Spleen (tissue), 7 donors: ENCODE measurements around the gene SLC2A10.

Source experiments
- POLR2AphosphoS5 ChIP-seq, 3 donors: sonication (generic); formaldehyde crosslinking; IDR thresholded peaks; one replicate each; pipeline ENCODE4 v1.5.1; 2017; ENCODE audit warnings: antibody characterized with exemption in 3 of 3
- TF ChIP-seq, protein P1 (sequence below), 11 experiments: fragments of 200-600 bp in 7 of 11; fragments of 450-650 bp in 4 of 11; sonication (generic) in 4 of 11; IDR thresholded peaks in 8 of 11; conservative IDR thresholded peaks in 3 of 11; 1 replicate in 7 of 11; 2 replicates in 4 of 11; pipeline versions ENCODE4 v1.4.0 to v1.8.0; 2016 to 2021; ENCODE audit warnings: antibody characterized with exemption in 11 of 11, inconsistent platforms in 4 of 11, mild to moderate bottlenecking in 1 of 11
- donor health status: DM: no; HTN: no; CAD: no; lungs with moderate emphysema.
- donor health status: DM: no; HTN: no; CAD: no.
- donor health status: DM: no; HTN: no; CAD: no.

DNA sequence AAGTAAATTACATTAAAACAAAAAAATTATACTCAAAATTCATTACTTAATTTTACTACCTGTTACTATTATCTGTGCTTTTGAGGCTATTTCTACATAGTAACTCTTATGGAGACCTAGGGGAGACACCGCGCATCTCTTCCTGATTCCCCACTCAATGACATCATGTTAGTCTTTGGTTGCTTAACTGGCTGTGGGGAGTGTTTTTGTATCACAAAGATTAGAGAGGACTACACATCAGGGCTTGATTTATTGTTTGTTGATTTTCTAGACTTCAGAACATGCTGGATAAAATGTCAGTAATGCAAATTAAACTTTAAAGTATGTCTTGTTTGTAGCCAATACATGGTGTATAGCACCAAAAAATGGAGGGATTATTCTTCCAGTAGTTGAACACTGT is 26.0 kb downstream of the SLC2A10 start:
- TF ChIP-seq, protein P1, sequence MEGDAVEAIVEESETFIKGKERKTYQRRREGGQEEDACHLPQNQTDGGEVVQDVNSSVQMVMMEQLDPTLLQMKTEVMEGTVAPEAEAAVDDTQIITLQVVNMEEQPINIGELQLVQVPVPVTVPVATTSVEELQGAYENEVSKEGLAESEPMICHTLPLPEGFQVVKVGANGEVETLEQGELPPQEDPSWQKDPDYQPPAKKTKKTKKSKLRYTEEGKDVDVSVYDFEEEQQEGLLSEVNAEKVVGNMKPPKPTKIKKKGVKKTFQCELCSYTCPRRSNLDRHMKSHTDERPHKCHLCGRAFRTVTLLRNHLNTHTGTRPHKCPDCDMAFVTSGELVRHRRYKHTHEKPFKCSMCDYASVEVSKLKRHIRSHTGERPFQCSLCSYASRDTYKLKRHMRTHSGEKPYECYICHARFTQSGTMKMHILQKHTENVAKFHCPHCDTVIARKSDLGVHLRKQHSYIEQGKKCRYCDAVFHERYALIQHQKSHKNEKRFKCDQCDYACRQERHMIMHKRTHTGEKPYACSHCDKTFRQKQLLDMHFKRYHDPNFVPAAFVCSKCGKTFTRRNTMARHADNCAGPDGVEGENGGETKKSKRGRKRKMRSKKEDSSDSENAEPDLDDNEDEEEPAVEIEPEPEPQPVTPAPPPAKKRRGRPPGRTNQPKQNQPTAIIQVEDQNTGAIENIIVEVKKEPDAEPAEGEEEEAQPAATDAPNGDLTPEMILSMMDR (IDR thresholded peaks at IDR 0.05 in 8 of 11, conservative IDR thresholded peaks at IDR 0.05 in 3 of 11) = no peak
- TF ChIP-seq POLR2AphosphoS5 (IDR thresholded peaks at IDR 0.05) = no peak
